SK-N-SH treated with all-trans-retinoic acid at 6 μM for 48 hours (cell line): ENCODE results near the gene MRPS34.
"Not testable (repeated sequence)": the region's sequence is repeated elsewhere in the genome, so short reads cannot be mapped to it uniquely, and the experiment has no call there.

Source experiments
- ATAC-seq: fragments of 200-7000 bp; cut with Tn5 transposase; 3 replicates; pipeline ENCODE4 v1.9.1; 2020; ENCODE audit warnings: mild to moderate bottlenecking, moderate library complexity
- ARNTL ChIP-seq: fragments of 450-650 bp; formaldehyde crosslinking; IDR thresholded peaks from 2 replicates; pipeline ENCODE4 v1.5.0; 2020; ENCODE audit warnings: low read depth, mild to moderate bottlenecking, moderate library complexity, borderline replicate concordance
- CSDC2 ChIP-seq: fragments of 250-450 bp; sonication (Bioruptor Pico); IDR thresholded peaks from 2 replicates; pipeline ENCODE4 v1.5.0; 2020; ENCODE audit warnings: mild to moderate bottlenecking, moderate library complexity
- ESRRG ChIP-seq: fragments of 250-450 bp; sonication (Bioruptor Pico); IDR thresholded peaks from 2 replicates; pipeline ENCODE4 v1.6.1; 2021; ENCODE audit warnings: mild to moderate bottlenecking
- GLIS3 ChIP-seq: fragments of 250-450 bp; sonication (Bioruptor Pico); IDR thresholded peaks from 2 replicates; pipeline ENCODE4 v1.5.0; 2020; ENCODE audit warnings: mild to moderate bottlenecking, moderate library complexity
- ISL1 ChIP-seq: fragments of 250-450 bp; sonication (Bioruptor Pico); IDR thresholded peaks from 2 replicates; pipeline ENCODE4 v2.1.2; 2022; ENCODE audit warnings: mild to moderate bottlenecking, moderate library complexity
- OSR1 ChIP-seq: fragments of 250-450 bp; sonication (Bioruptor Pico); IDR thresholded peaks from 2 replicates; pipeline ENCODE4 v1.8.0; 2022; ENCODE audit warnings: moderate library complexity, mild to moderate bottlenecking, inconsistent platforms
- PPARA ChIP-seq: fragments of 250-450 bp; sonication (Bioruptor Pico); IDR thresholded peaks from 2 replicates; pipeline ENCODE4 v1.5.0; 2020; ENCODE audit warnings: mild to moderate bottlenecking, borderline replicate concordance
- RARB ChIP-seq: fragments of 250-450 bp; sonication (Bioruptor Pico); IDR thresholded peaks from 2 replicates; pipeline ENCODE4 v1.8.0; 2021; ENCODE audit warnings: mild to moderate bottlenecking, moderate library complexity
- SNAI2 ChIP-seq: fragments of 250-450 bp; sonication (Bioruptor Pico); IDR thresholded peaks from 2 replicates; pipeline ENCODE4 v1.5.0; 2020; ENCODE audit warnings: mild to moderate bottlenecking, moderate library complexity
- TCF4 ChIP-seq: fragments of 250-450 bp; sonication (Bioruptor Pico); IDR thresholded peaks from 2 replicates; pipeline ENCODE4 v1.8.0; 2021; ENCODE audit warnings: mild to moderate bottlenecking, moderate library complexity, borderline replicate concordance
- TOX ChIP-seq: fragments of 250-450 bp; sonication (Bioruptor Pico); IDR thresholded peaks from 2 replicates; pipeline ENCODE4 v1.8.0; 2021; ENCODE audit warnings: mild to moderate bottlenecking, moderate library complexity, borderline replicate concordance
- ZC3H10 ChIP-seq: fragments of 250-450 bp; sonication (Bioruptor Pico); IDR thresholded peaks from 2 replicates; pipeline ENCODE4 v1.5.1; 2021; ENCODE audit warnings: mild to moderate bottlenecking, moderate library complexity
- ZFP3 ChIP-seq: fragments of 250-450 bp; sonication (Bioruptor Pico); IDR thresholded peaks from 2 replicates; pipeline ENCODE4 v1.5.0; 2020; ENCODE audit warnings: mild to moderate bottlenecking, moderate library complexity
- ZFP30 ChIP-seq: fragments of 450-650 bp; formaldehyde crosslinking; IDR thresholded peaks from 2 replicates; pipeline ENCODE4 v1.5.0; 2022; ENCODE audit warnings: mild to moderate bottlenecking, moderate library complexity
- ZNF565 ChIP-seq: fragments of 450-650 bp; formaldehyde crosslinking; conservative IDR thresholded peaks from 2 replicates; pipeline ENCODE4 v1.5.0; 2020; ENCODE audit warnings: low read depth, mild to moderate bottlenecking, moderate library complexity
- ZNF70 ChIP-seq: fragments of 450-650 bp; formaldehyde crosslinking; IDR thresholded peaks from 2 replicates; pipeline ENCODE4 v1.5.0; 2020; ENCODE audit warnings: mild to moderate bottlenecking, moderate library complexity
- ZNF8 ChIP-seq: fragments of 450-650 bp; formaldehyde crosslinking; IDR thresholded peaks from 2 replicates; pipeline ENCODE4 v1.5.0; 2020; ENCODE audit warnings: mild to moderate bottlenecking, moderate library complexity
- TF ChIP-seq, protein P1 (sequence below): fragments of 250-450 bp; sonication (Bioruptor Pico); IDR thresholded peaks from 2 replicates; pipeline ENCODE4 v1.5.0; 2020; ENCODE audit warnings: mild to moderate bottlenecking, moderate library complexity
- TF ChIP-seq, protein P2 (sequence below): fragments of 250-450 bp; sonication (Bioruptor Pico); IDR thresholded peaks from 2 replicates; pipeline ENCODE4 v1.8.0; 2020; ENCODE audit warnings: mild to moderate bottlenecking, moderate library complexity, borderline replicate concordance
- TF ChIP-seq, protein P3 (sequence below): fragments of 250-450 bp; sonication (Bioruptor Pico); IDR thresholded peaks from 2 replicates; pipeline ENCODE4 v1.8.0; 2021; ENCODE audit warnings: low read depth, mild to moderate bottlenecking, moderate library complexity, borderline replicate concordance

Gene MRPS34

DNA sequence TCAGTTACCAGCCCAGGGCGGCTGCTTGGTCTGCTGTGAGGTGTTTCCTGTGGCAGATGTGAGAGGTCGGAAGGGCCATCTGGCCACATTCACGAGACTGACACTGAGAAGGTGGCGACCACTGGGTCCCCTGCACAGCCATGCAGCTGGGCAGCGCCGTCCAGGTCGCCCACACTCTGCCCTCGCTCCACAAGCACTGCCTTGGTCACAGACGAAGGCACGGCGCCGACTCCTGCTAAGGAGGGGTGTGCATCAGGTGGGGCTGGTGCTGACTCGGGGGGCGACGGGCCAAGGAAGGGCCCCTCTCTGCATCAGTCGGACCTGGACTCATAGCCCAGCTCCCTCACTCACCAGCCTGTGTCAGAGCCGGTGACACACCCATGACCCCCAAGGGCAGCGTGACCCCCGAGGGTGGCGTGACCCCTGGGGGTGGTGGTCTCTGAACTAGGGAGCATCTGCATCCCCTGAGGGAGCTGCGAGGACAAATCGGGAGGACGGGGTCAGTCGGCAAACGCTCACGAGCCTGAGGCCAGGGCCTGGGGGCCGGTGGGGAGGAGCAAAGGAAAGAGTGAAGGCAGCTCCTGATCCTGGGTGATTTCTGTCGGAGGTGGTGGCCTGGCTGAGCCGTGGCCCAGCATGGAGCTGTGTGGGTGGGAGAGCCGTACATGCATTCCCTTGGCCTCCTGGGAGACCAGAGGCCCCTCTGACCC is 32.0 kb downstream of the MRPS34 start:
- TF ChIP-seq PPARA (CRISPR knock-in tag) (no peak), ARNTL (CRISPR knock-in tag) (no peak), ZC3H10 (CRISPR knock-in tag) (no peak), ESRRG (no peak), RARB (CRISPR knock-in tag) (no peak), OSR1 (CRISPR knock-in tag) (no peak), GLIS3 (no peak), ZNF8 (CRISPR knock-in tag) (no peak), TOX (CRISPR knock-in tag) (no peak), TCF4 (CRISPR knock-in tag) (no peak)
- ATAC-seq = no peak

DNA sequence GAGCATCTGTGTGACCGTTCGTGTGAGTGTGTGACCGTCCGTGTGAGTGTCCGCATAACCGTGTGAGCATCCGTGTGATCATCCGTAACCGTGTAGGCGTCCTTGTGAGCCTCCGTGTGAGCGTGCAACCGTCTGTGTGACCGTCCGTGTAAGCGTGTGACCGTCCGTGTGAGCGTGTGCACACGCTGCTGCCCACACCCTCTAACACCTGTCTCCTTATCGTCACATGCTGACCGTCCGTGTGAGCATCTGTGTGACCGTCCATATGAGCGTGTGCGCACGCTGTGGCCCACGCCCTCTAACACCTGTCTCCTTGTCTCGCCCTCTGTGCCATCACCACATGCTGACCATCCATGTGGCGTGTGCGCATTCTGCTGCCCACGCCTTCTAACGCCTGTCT is 32.7 kb downstream of the MRPS34 start:
- no peak for ATAC-seq
- TF ChIP-seq ZNF565 (CRISPR knock-in tag) (no peak), ZC3H10 (CRISPR knock-in tag) (no peak), GLIS3 (no peak), ZFP3 (no peak), TOX (CRISPR knock-in tag) (no peak), CSDC2 (CRISPR knock-in tag) (no peak), RARB (CRISPR knock-in tag) (no peak), ISL1 (CRISPR knock-in tag) (no peak), OSR1 (CRISPR knock-in tag) (no peak), ZNF70 (CRISPR knock-in tag) (no peak), ARNTL (CRISPR knock-in tag) (no peak)
- TF ChIP-seq, protein P1, sequence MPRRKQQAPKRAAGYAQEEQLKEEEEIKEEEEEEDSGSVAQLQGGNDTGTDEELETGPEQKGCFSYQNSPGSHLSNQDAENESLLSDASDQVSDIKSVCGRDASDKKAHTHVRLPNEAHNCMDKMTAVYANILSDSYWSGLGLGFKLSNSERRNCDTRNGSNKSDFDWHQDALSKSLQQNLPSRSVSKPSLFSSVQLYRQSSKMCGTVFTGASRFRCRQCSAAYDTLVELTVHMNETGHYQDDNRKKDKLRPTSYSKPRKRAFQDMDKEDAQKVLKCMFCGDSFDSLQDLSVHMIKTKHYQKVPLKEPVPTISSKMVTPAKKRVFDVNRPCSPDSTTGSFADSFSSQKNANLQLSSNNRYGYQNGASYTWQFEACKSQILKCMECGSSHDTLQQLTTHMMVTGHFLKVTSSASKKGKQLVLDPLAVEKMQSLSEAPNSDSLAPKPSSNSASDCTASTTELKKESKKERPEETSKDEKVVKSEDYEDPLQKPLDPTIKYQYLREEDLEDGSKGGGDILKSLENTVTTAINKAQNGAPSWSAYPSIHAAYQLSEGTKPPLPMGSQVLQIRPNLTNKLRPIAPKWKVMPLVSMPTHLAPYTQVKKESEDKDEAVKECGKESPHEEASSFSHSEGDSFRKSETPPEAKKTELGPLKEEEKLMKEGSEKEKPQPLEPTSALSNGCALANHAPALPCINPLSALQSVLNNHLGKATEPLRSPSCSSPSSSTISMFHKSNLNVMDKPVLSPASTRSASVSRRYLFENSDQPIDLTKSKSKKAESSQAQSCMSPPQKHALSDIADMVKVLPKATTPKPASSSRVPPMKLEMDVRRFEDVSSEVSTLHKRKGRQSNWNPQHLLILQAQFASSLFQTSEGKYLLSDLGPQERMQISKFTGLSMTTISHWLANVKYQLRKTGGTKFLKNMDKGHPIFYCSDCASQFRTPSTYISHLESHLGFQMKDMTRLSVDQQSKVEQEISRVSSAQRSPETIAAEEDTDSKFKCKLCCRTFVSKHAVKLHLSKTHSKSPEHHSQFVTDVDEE (CRISPR knock-in tag) = no peak
- TF ChIP-seq, protein P2, sequence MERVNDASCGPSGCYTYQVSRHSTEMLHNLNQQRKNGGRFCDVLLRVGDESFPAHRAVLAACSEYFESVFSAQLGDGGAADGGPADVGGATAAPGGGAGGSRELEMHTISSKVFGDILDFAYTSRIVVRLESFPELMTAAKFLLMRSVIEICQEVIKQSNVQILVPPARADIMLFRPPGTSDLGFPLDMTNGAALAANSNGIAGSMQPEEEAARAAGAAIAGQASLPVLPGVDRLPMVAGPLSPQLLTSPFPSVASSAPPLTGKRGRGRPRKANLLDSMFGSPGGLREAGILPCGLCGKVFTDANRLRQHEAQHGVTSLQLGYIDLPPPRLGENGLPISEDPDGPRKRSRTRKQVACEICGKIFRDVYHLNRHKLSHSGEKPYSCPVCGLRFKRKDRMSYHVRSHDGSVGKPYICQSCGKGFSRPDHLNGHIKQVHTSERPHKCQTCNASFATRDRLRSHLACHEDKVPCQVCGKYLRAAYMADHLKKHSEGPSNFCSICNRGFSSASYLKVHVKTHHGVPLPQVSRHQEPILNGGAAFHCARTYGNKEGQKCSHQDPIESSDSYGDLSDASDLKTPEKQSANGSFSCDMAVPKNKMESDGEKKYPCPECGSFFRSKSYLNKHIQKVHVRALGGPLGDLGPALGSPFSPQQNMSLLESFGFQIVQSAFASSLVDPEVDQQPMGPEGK = no peak

DNA sequence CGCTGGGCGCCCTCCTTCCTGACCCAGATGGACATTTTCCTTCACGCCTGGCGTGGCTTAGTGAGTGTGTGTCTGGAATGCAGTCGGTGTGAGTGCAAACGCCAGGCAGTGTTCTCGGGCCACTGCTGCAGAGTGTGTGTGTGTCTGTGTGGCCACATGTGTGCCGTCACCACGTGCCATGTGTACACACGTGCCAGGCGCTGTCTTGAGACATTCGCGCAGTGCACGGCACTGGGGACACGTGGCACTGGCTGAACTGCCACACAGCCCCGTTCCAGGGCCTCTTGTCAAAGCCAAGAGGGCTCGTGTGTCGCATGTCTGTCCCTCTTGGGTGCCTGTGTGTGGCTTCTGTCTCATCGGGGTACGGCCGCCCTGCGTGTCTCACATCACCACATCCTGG is 38.1 kb downstream of the MRPS34 start:
- TF ChIP-seq ZNF70 (CRISPR knock-in tag) (no peak), PPARA (CRISPR knock-in tag) (no peak), ZFP30 (CRISPR knock-in tag) (no peak), ESRRG (no peak), OSR1 (CRISPR knock-in tag) (no peak), TCF4 (CRISPR knock-in tag) (no peak)
- ATAC-seq = no peak

DNA sequence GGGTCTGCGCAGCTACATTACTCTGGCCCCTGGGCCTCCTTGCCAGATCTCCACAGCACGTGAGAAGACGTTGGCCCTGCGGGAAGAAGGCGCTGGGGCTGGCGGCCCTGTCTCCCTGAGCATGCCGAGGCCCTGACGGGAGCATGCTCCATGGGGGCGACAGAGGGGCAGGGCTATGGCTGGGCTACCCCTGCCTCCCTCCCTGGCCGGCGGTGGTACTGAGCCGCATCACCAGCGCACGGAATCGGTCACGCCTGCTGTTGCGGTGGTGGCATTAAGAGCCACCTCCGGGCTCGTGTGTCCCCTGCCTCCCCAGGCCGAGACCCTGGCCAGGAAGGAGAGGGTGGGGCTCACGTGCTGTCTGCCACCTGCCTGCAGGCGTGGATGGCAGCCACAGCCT is 38.8 kb downstream of the MRPS34 start:
- no peak for ATAC-seq
- TF ChIP-seq ZFP30 (CRISPR knock-in tag) (no peak), ZNF8 (CRISPR knock-in tag) (no peak), ARNTL (CRISPR knock-in tag) (no peak), SNAI2 (CRISPR knock-in tag) (no peak), PPARA (CRISPR knock-in tag) (no peak)
- TF ChIP-seq, protein P3, sequence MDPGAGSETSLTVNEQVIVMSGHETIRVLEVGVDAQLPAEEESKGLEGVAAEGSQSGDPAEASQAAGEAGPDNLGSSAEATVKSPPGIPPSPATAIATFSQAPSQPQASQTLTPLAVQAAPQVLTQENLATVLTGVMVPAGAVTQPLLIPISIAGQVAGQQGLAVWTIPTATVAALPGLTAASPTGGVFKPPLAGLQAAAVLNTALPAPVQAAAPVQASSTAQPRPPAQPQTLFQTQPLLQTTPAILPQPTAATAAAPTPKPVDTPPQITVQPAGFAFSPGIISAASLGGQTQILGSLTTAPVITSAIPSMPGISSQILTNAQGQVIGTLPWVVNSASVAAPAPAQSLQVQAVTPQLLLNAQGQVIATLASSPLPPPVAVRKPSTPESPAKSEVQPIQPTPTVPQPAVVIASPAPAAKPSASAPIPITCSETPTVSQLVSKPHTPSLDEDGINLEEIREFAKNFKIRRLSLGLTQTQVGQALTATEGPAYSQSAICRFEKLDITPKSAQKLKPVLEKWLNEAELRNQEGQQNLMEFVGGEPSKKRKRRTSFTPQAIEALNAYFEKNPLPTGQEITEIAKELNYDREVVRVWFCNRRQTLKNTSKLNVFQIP (CRISPR knock-in tag) = no peak
- TF ChIP-seq, protein P2 = no peak
- TF ChIP-seq, protein P1 (CRISPR knock-in tag) = no peak
- TF ChIP-seq, all 23 proteins: peak for 0

DNA sequence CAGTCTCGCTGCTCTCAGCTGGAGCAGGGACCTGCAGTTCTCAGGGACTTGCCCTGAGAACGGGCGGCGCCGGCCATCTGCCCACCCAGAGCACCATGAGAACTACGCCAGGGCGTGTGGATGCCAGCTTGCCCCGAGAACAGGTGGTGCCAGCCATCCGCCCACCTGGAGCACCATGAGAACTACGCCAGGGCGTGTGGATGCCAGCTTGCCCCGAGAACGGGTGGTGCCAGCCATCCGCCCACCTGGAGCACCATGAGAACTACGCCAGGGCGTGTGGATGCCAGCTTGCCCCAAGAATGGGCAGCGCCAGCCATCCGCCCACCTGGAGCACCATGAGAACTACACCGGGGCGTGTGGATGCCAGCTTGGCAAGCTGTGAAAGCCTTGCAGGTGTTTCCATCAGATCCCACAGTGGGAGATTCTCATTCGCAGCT is 40.4 kb downstream of the MRPS34 start:
- not testable (repeated sequence) for ATAC-seq
